GM23338 (cell line): Measurements from ENCODE around the gene CTXN1. TPM values are rescaled to one million over a fixed set of nuclear protein-coding genes. Genes with fewer than 3 reads are reported as not detected.
A peak's percentile ranks its signal among the peaks of the same experiment; 100 is the strongest.

ENCODE experiments used
- ATAC-seq: fragments of 200-7000 bp; cut with Tn5 transposase; 3 replicates; pipeline ENCODE4 v1.9.1; 2020
- DNase-seq: peaks from one replicate; pipeline ENCODE4 v3.0.0-alpha.2; 2015; ENCODE audit warnings: low spot score
- H2AFZ ChIP-seq: fragments of 200-600 bp; sonication (generic); 2 replicates; pipeline ENCODE4 v1.8.0; 2016; ENCODE audit warnings: antibody characterized with exemption, mild to moderate bottlenecking, moderate library complexity
- H3F3A ChIP-seq: fragments of 200-600 bp; sonication (generic); replicated peaks from 2 replicates; pipeline ENCODE4 v1.8.0; 2017; ENCODE audit warnings: antibody characterized with exemption, mixed run types, low read depth
- H3K27ac ChIP-seq: fragments of 200-600 bp; sonication (generic); 2 replicates; pipeline ENCODE4 v1.6.1; 2016; ENCODE audit warnings: low read depth
- H3K27me3 ChIP-seq: fragments of 200-600 bp; sonication (generic); 2 replicates; pipeline ENCODE4 v1.8.0; 2016; ENCODE audit warnings: mild to moderate bottlenecking, mixed run types, moderate library complexity; ENCODE audit not compliant: insufficient read depth
- H3K36me3 ChIP-seq: fragments of 200-600 bp; sonication (generic); 2 replicates; pipeline ENCODE4 v1.8.0; 2016; ENCODE audit warnings: mild to moderate bottlenecking; ENCODE audit not compliant: insufficient read depth
- H3K4me1 ChIP-seq: fragments of 200-600 bp; sonication (generic); 2 replicates; pipeline ENCODE4 v1.8.0; 2016; ENCODE audit warnings: mild to moderate bottlenecking, moderate library complexity; ENCODE audit not compliant: insufficient read depth
- H3K4me2 ChIP-seq: fragments of 200-600 bp; sonication (generic); 2 replicates; pipeline ENCODE4 v1.7.1; 2017; ENCODE audit warnings: mixed run types
- H3K4me3 ChIP-seq: fragments of 200-600 bp; sonication (generic); 2 replicates; pipeline ENCODE4 v1.6.1; 2016; ENCODE audit warnings: mixed run types
- H3K79me2 ChIP-seq: fragments of 200-600 bp; sonication (generic); replicated peaks from 2 replicates; pipeline ENCODE4 v1.8.0; 2017; ENCODE audit warnings: mild to moderate bottlenecking; ENCODE audit not compliant: insufficient read depth
- H3K9me2 ChIP-seq: fragments of 200-600 bp; sonication (generic); 2 replicates; pipeline ENCODE4 v1.8.0; 2017; ENCODE audit not compliant: insufficient read depth
- H4K20me1 ChIP-seq: fragments of 200-600 bp; sonication (generic); replicated peaks from 2 replicates; pipeline ENCODE4 v1.8.0; 2017; ENCODE audit warnings: mild to moderate bottlenecking; ENCODE audit not compliant: insufficient read depth
- H3K27ac Mint-ChIP-seq: 2 replicates; pipeline ENCODE4 v1.8.0; 2020; ENCODE audit warnings: inconsistent platforms, mild to moderate bottlenecking, moderate library complexity, mixed read lengths
- H3K27me3 Mint-ChIP-seq: 3 replicates; pipeline ENCODE4 v1.8.0; 2022; ENCODE audit warnings: low read depth, mild to moderate bottlenecking, moderate library complexity, mixed read lengths, inconsistent platforms; ENCODE audit not compliant: insufficient read depth, poor library complexity
- H3K36me3 Mint-ChIP-seq: 3 replicates; pipeline ENCODE4 v1.8.0; 2021; ENCODE audit warnings: low read depth, mild to moderate bottlenecking, inconsistent platforms, moderate library complexity, mixed read lengths
- H3K4me1 Mint-ChIP-seq: 3 replicates; pipeline ENCODE4 v1.8.0; 2020; ENCODE audit warnings: mild to moderate bottlenecking, inconsistent platforms, mixed read lengths
- H3K4me3 Mint-ChIP-seq: 3 replicates; pipeline ENCODE4 v1.8.0; 2021; ENCODE audit warnings: moderate library complexity, mild to moderate bottlenecking, inconsistent platforms, mixed read lengths
- H3K9me3 Mint-ChIP-seq: 3 replicates; pipeline ENCODE4 v1.8.0; 2020; ENCODE audit warnings: moderate library complexity, mild to moderate bottlenecking, inconsistent platforms, mixed read lengths
- CTCF ChIP-seq, 2 experiments: fragments of 200-600 bp in 1 of 2; sonication (generic) in 1 of 2; conservative IDR thresholded peaks; 2 replicates each; pipeline versions ENCODE4 v1.5.1 to v1.6.1; 2016 to 2017; ENCODE audit warnings: antibody characterized with exemption in 2 of 2, low read depth in 2 of 2, mild to moderate bottlenecking in 2 of 2, moderate library complexity in 1 of 2
- ETS1 ChIP-seq: IDR thresholded peaks from 2 replicates; pipeline ENCODE4 v1.6.1; 2016; ENCODE audit warnings: antibody characterized with exemption
- EZH2 ChIP-seq: fragments of 200-600 bp; sonication (generic); IDR thresholded peaks from one replicate; pipeline ENCODE4 v1.8.0; 2017; ENCODE audit warnings: antibody characterized with exemption, mild to moderate bottlenecking, low read depth; ENCODE audit not compliant: unreplicated experiment
- JUNB ChIP-seq: IDR thresholded peaks from one replicate; pipeline ENCODE4 v1.6.1; 2016; ENCODE audit warnings: antibody characterized with exemption; ENCODE audit not compliant: unreplicated experiment
- NANOG ChIP-seq: IDR thresholded peaks from 2 replicates; pipeline ENCODE4 v1.6.1; 2016; ENCODE audit warnings: antibody characterized with exemption, borderline replicate concordance
- POLR2AphosphoS5 ChIP-seq: IDR thresholded peaks from 2 replicates; pipeline ENCODE4 v1.6.1; 2016; ENCODE audit warnings: antibody characterized with exemption, low read depth
- ZNF462 ChIP-seq: fragments of 250-450 bp; sonication (Bioruptor Pico); IDR thresholded peaks from 2 replicates; pipeline ENCODE4 v1.5.0; 2020; ENCODE audit warnings: mild to moderate bottlenecking, moderate library complexity
- polyA plus RNA-seq: library from polyadenylated mRNA; unstranded; fragments of >200 nt; fragmentation: Nextera tagmentation; extraction: Ambion mirVana; gene quantifications from 2 replicates; pipeline ENCODE4 v1.2.1, GENCODE V29; 2016
- total RNA-seq: library from RNA; depleted of rRNA; stranded (reverse); fragments of >200 nt; shearing (Covaris generic); gene quantifications from 2 replicates; pipeline ENCODE4 v1.2.3, GENCODE V29; 2014

The CTXN1 gene
- total and polyA plus RNA-seq, 2 experiments from 2014 or later, result 22.5 to 52.4 TPM

GRCh38 chr19:7924651-7925170 lies 1.2 kb downstream of the CTXN1 start:
- Mint-ChIP-seq H3K27me3 (peaks cover 25% of the 10 kb centered on the region), H3K36me3 (peaks cover 24% of the 10 kb centered on the region), H3K9me3 (no peaks in the 10 kb centered on the region), H3K27ac (no peak overlapping the region), H3K4me1 (peaks cover 11% of the 10 kb centered on the region), H3K4me3 (peak overlapping the region; percentile 51; the same call in 2 of the 3 replicates)
- Histone ChIP-seq H3K4me1 (peaks cover 4% of the 10 kb centered on the region; the same call in 1 of the 2 replicates), H3K4me3 (peak overlapping the region; percentile 61), H3K27me3 (no peaks in the 10 kb centered on the region), H2AFZ (no peak overlapping the region), H3K79me2 (no peaks in the 10 kb centered on the region), H4K20me1 (peaks cover 9% of the 10 kb centered on the region; the same call in 1 of the 2 replicates), H3F3A (peaks cover 29% of the 10 kb centered on the region), H3K27ac (no peak overlapping the region), H3K4me2 (peak overlapping the region; percentile 76), H3K9me2 (no peaks in the 10 kb centered on the region), H3K36me3 (no peaks in the 10 kb centered on the region)
- no peak for TF ChIP-seq NANOG
- TF ChIP-seq POLR2AphosphoS5, result 0 out of 2 replicates have a peak, but pooled peaks have one; percentile 5
- TF ChIP-seq JUNB, result no peak
- TF ChIP-seq CTCF (conservative IDR thresholded peaks at IDR 0.05; ENCODE audit: low read depth in 2 of 2), result no peak
- TF ChIP-seq ETS1, result no peak
- TF ChIP-seq EZH2, result no peak
- TF ChIP-seq ZNF462 (CRISPR knock-in tag), result no peak
- peak; percentile 12 for ATAC-seq
- peak; percentile 58 for DNase-seq
